Lower leg skin (tissue), 4 donors: Measurements from ENCODE around the gene CNPY1. TPM values are rescaled to one million over a fixed set of nuclear protein-coding genes. Genes with fewer than 3 reads are reported as not detected.
A peak's percentile ranks its signal among the peaks of the same experiment; 100 is the strongest.

Experiments
- DNase-seq, 2 donors: peaks; one replicate each; pipeline ENCODE4 v3.0.0-alpha.2; 2019; ENCODE audit warnings: low spot score in 2 of 2
- H3K4me3 ChIP-seq: fragments of 200-600 bp; sonication (generic); 2 replicates; pipeline ENCODE4 v1.5.1; 2017; ENCODE audit warnings: mild to moderate bottlenecking, low read depth; ENCODE audit not compliant: poor library complexity, severe bottlenecking
- CTCF ChIP-seq, 3 donors: fragments of 450-650 bp; IDR thresholded peaks; one replicate each; pipeline ENCODE4 v1.5.1; 2016; ENCODE audit warnings: antibody characterized with exemption in 3 of 3, mild to moderate bottlenecking in 3 of 3, moderate library complexity in 2 of 3
- POLR2A ChIP-seq, 2 donors: fragments of 450-650 bp; IDR thresholded peaks; one replicate each; pipeline ENCODE4 v1.6.1; 2016 to 2017; ENCODE audit warnings: antibody characterized with exemption in 2 of 2, mild to moderate bottlenecking in 1 of 2, moderate library complexity in 1 of 2
- WGBS, 2 donors: methylation state at CpG; one replicate each; pipeline ENCODE4 v1.1.5; 2018; 5-methylcytosine and 5-hydroxymethylcytosine counted together
- intact Hi-C: fragments of 100-400 bp; cut with DNase I; formaldehyde crosslinking; loops from one replicate; pipeline ENCODE4 v1.15.0; 2023; ENCODE audit warnings: low total_unique reads
- total RNA-seq, 4 donors: library from RNA; depleted of rRNA; stranded (reverse); fragments of >200 nt; gene quantifications; one replicate each; pipeline ENCODE4 v1.1.0, GENCODE V29; 2016

Gene CNPY1
- total RNA-seq, 4 donors from 2014 or later: not detected

GRCh38 chr7:155517969-155518368 is 28.4 kb downstream of the CNPY1 start:
- WGBS, 2 donors: 76 to 79% methylated on average over 5 of the region's 5 CpGs
- DNase-seq: peak in 1 of 2 donors; percentile 83
- TF ChIP-seq CTCF (IDR thresholded peaks at IDR 0.05): no peak
- no peak overlapping the region for H3K4me3 ChIP-seq
- intact Hi-C loops: loop anchor here (10.0 kb wide), 1 partner anchor 133 kb away; no protein-coding TSS in a partner anchor

DNA sequence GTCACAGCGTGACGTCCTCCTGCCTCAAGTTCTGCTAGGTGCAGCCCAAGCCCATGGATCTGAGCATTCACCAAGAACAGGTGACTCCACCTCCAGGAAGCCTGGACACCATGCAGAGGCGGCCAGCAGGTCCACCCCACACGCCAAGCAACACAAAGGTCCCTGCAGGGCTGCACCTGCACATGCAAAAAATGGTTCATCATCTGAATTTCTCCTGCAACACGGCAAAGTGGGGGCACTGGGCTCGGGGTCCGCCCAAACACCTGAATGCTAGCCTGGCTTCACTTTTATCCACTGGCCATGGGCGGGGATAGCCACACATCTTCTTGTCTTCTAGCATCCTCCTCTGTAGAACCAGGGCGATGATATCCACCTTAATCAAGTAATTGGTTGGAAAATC is 28.9 kb downstream of the CNPY1 start:
- 80% methylated on average over 9 of the region's 9 CpGs for WGBS, 2 donors
- H3K4me3 ChIP-seq: no peak overlapping the region
- TF ChIP-seq POLR2A (IDR thresholded peaks at IDR 0.05) (no peak), CTCF (IDR thresholded peaks at IDR 0.05) (no peak)
- DNase-seq: peak in 1 of 2 donors; percentile 75
- intact Hi-C loops: loop anchor here (10.0 kb wide), 1 partner anchor 133 kb away; no protein-coding TSS in a partner anchor

DNA sequence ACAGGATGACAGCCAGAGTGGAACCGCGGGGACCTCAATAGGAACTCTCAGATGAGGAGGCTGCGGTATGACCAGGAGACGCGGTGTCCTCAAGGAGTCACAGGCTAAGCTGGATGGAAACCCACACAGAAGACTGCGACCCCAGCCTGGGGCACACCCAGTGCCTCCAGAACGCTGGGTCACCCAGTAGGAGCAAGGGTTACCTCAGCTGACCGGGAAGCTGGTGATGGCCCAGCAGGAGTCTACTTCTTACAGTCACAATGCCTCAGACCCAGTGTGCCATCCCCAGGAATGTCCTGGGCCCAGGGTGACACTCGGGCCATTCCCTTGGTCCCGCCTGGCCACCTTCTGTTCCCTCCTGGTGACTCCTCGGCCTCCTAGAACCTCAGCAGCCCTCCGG is 29.9 kb downstream of the CNPY1 start:
- no peak for DNase-seq
- intact Hi-C loops: loop anchor here (10.0 kb wide), 1 partner anchor 132 kb away; no protein-coding TSS in a partner anchor
- no peak overlapping the region for H3K4me3 ChIP-seq
- WGBS, 2 donors: 77 to 95% methylated on average over 7 to 12 of the region's 12 CpGs
- TF ChIP-seq CTCF (IDR thresholded peaks at IDR 0.05): no peak
- TF ChIP-seq POLR2A (IDR thresholded peaks at IDR 0.05): no peak

DNA sequence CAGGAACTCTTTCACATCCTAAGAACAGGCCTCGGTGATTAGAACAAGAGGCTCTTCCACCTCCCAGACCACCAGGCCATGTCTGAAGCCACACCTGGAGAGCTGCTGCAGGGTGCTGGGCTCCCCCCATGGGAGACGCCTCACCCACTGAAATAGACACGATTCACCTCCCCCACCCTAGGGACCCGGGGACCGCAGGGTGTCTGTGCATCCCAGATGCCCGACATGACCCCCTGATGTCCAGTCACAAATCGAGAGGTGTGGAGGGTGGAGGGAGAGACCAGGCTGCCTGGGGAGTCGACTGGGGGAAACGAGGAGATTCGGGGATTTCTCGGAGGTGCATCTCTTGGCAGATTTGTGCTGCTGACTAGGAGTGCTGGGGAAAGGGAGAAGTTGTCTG is 31.0 kb downstream of the CNPY1 start:
- TF ChIP-seq CTCF (IDR thresholded peaks at IDR 0.05): no peak
- no peak for TF ChIP-seq POLR2A (IDR thresholded peaks at IDR 0.05)
- intact Hi-C loops: loop anchor here (10.0 kb wide), 1 partner anchor 131 kb away; no protein-coding TSS in a partner anchor
- H3K4me3 ChIP-seq: no peak overlapping the region
- 69 to 73% methylated on average over 10 to 11 of the region's 11 CpGs for WGBS, 2 donors
- DNase-seq: no peak

DNA sequence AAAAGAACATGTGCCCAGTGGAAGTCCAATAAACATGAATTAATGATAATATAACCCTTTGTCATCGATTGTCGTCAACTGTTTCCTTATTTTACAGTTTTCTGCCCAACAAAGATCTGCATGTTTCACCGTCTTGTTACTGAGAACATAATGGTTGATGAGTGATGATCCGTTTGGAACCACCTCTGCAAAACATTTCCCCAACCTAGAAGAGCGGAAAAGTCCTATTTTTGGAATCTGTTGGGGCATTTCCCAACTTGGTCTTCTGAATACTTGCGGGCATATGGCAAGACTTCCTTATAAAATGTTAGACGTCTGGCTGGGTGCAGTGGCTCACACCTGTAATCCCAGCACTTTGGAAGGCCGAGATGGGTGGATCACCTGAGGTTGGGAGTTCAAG is 32.1 kb downstream of the CNPY1 start:
- intact Hi-C loops: loop anchor here (10.0 kb wide), 1 partner anchor 129 kb away; no protein-coding TSS in a partner anchor
- TF ChIP-seq POLR2A (IDR thresholded peaks at IDR 0.05) (no peak), CTCF (IDR thresholded peaks at IDR 0.05) (no peak)
- no peak overlapping the region for H3K4me3 ChIP-seq
- DNase-seq: no peak
- 83 to 84% methylated on average over 8 of the region's 8 CpGs for WGBS, 2 donors
